ENCODE measurements around the gene SHPK. TPM values are rescaled to one million over a fixed set of nuclear protein-coding genes. Genes with fewer than 3 reads are reported as not detected.
A peak's percentile ranks its signal among the peaks of the same experiment; 100 is the strongest.

SHPK gene
- total RNA-seq, 1 donor from 2014 or later: 21.8 TPM

- Mint-ChIP-seq H3K4me1 (no peaks in the 10 kb centered on the region), H3K27ac (ENCODE audit: unreplicated experiment) (peak overlapping the region; percentile 19), H3K27me3 (ENCODE audit: low read depth) (no peaks in the 10 kb centered on the region)
Observed at GRCh38 chr17:3655766-3656165, 19.7 kb upstream of the SHPK start.

GRCh38 chr17:3647769-3648555 is 11.9 kb upstream of the SHPK start:
- H3K36me3 Mint-ChIP-seq (ENCODE audit: low read depth): no peaks in the 10 kb centered on the region
- H3K4me3 Mint-ChIP-seq: peak overlapping the region; percentile 48
- peak overlapping the region; percentile 72 for H3K27ac Mint-ChIP-seq (ENCODE audit: unreplicated experiment)
- DNase-seq (ENCODE audit: low read depth, low spot score): peak; percentile 70
- H3K9me3 Mint-ChIP-seq: no peaks in the 10 kb centered on the region
- H3K27me3 Mint-ChIP-seq (ENCODE audit: low read depth): no peaks in the 10 kb centered on the region
- peaks cover 10% of the 10 kb centered on the region for H3K4me1 Mint-ChIP-seq
- TF ChIP-seq CTCF (conservative IDR thresholded peaks at IDR 0.05): peak; percentile 66

More at GRCh38 chr17:3655766-3656165, 19.7 kb upstream of the SHPK start:
- Mint-ChIP-seq H3K4me3 (no peak overlapping the region), H3K36me3 (ENCODE audit: low read depth) (no peaks in the 10 kb centered on the region), H3K9me3 (no peaks in the 10 kb centered on the region)
- DNase-seq (ENCODE audit: low read depth, low spot score): no peak
- no peak for TF ChIP-seq CTCF (conservative IDR thresholded peaks at IDR 0.05)

- H3K4me3 Mint-ChIP-seq: no peak overlapping the region
- peaks cover 10% of the 10 kb centered on the region for H3K4me1 Mint-ChIP-seq
- no peaks in the 10 kb centered on the region for H3K36me3 Mint-ChIP-seq (ENCODE audit: low read depth)
- H3K27ac Mint-ChIP-seq (ENCODE audit: unreplicated experiment): no peak overlapping the region
- no peaks in the 10 kb centered on the region for H3K9me3 Mint-ChIP-seq
- TF ChIP-seq CTCF (conservative IDR thresholded peaks at IDR 0.05): no peak
- no peaks in the 10 kb centered on the region for H3K27me3 Mint-ChIP-seq (ENCODE audit: low read depth)
- no peak for DNase-seq (ENCODE audit: low read depth, low spot score)
Observed at GRCh38 chr17:3647251-3647650, 11.2 kb upstream of the SHPK start.

- no peak for DNase-seq (ENCODE audit: low read depth, low spot score)
- no peak overlapping the region for H3K4me3 Mint-ChIP-seq
Observed at GRCh38 chr17:3645310-3645709, 9.3 kb upstream of the SHPK start.

GRCh38 chr17:3643889-3644349 is 7.9 kb upstream of the SHPK start:
- DNase-seq (ENCODE audit: low read depth, low spot score): no peak
- Mint-ChIP-seq H3K4me3 (no peak overlapping the region), H3K36me3 (ENCODE audit: low read depth) (no peaks in the 10 kb centered on the region), H3K9me3 (no peaks in the 10 kb centered on the region), H3K4me1 (peaks cover 17% of the 10 kb centered on the region), H3K27ac (ENCODE audit: unreplicated experiment) (no peak overlapping the region), H3K27me3 (ENCODE audit: low read depth) (no peaks in the 10 kb centered on the region)
- no peak for TF ChIP-seq CTCF (conservative IDR thresholded peaks at IDR 0.05)

More at GRCh38 chr17:3645310-3645709, 9.3 kb upstream of the SHPK start:
- H3K4me1 Mint-ChIP-seq: peaks cover 10% of the 10 kb centered on the region
- no peaks in the 10 kb centered on the region for H3K36me3 Mint-ChIP-seq (ENCODE audit: low read depth)
- no peak for TF ChIP-seq CTCF (conservative IDR thresholded peaks at IDR 0.05)
- no peaks in the 10 kb centered on the region for H3K9me3 Mint-ChIP-seq
- H3K27ac Mint-ChIP-seq (ENCODE audit: unreplicated experiment): no peak overlapping the region
- no peaks in the 10 kb centered on the region for H3K27me3 Mint-ChIP-seq (ENCODE audit: low read depth)

Measured in neural crest cell (in vitro differentiated cells).